A673 (cell line): ENCODE results near the gene ATPAF2. TPM values are rescaled to one million over a fixed set of nuclear protein-coding genes. Genes with fewer than 3 reads are reported as not detected.

Source experiments
- BruUV-seq: library from RNA; stranded (reverse); fragments of 400-500 nt; replicated peaks from 2 replicates; lab custom pipeline; 2021; lab: Mats Ljungman, UMichigan
- CTCF ChIA-PET: fragments of 300-600 bp; sonication (Branson Sonifier 250); formaldehyde crosslinking; loops from one replicate; lab custom pipeline; 2022; ENCODE audit warnings: antibody characterized with exemption; lab: Charles Lee
- POLR2A ChIA-PET: fragments of 300-600 bp; sonication (Branson Sonifier 250); formaldehyde crosslinking; loops from one replicate; lab custom pipeline; 2022; ENCODE audit warnings: antibody characterized with exemption; ENCODE audit not compliant: low non-redundant PET; lab: Charles Lee
- DNase-seq: peaks from one replicate; pipeline ENCODE4 v3.0.0-alpha.2; 2015; ENCODE audit warnings: low spot score
- H3K27ac ChIP-seq: fragments of 200-600 bp; sonication (generic); 2 replicates; pipeline ENCODE4 v1.5.1; 2016; ENCODE audit warnings: mixed run types, low read depth, mild to moderate bottlenecking, mixed read lengths, antibody characterized with exemption, low read length; ENCODE audit not compliant: poor library complexity, severe bottlenecking
- H3K27me3 ChIP-seq: fragments of 200-600 bp; sonication (generic); replicated peaks from 2 replicates; pipeline ENCODE4 v1.6.1; 2017; ENCODE audit warnings: mixed run types, low read depth, mild to moderate bottlenecking, mixed read lengths, antibody characterized with exemption, low read length; ENCODE audit not compliant: insufficient read depth, poor library complexity
- H3K36me3 ChIP-seq: fragments of 200-600 bp; sonication (generic); 2 replicates; pipeline ENCODE4 v1.6.1; 2016; ENCODE audit warnings: mixed run types, mild to moderate bottlenecking, mixed read lengths, antibody characterized with exemption, low read length; ENCODE audit not compliant: insufficient read depth, poor library complexity, severe bottlenecking
- H3K4me1 ChIP-seq: fragments of 200-600 bp; sonication (generic); 2 replicates; pipeline ENCODE4 v1.6.1; 2017; ENCODE audit warnings: mixed run types, mild to moderate bottlenecking, mixed read lengths, antibody characterized with exemption, low read length; ENCODE audit not compliant: insufficient read depth, poor library complexity, severe bottlenecking
- H3K4me3 ChIP-seq: fragments of 200-600 bp; sonication (generic); 2 replicates; pipeline ENCODE4 v1.5.1; 2016; ENCODE audit warnings: low read depth, mixed run types, mild to moderate bottlenecking, mixed read lengths, low read length; ENCODE audit not compliant: poor library complexity, severe bottlenecking
- H3K9me3 ChIP-seq: fragments of 200-600 bp; sonication (generic); 2 replicates; pipeline ENCODE4 v1.6.1; 2016; ENCODE audit warnings: mixed run types, low read depth, mild to moderate bottlenecking, mixed read lengths, antibody characterized with exemption, low read length; ENCODE audit not compliant: poor library complexity, severe bottlenecking
- EZH2 ChIP-seq: fragments of 200-600 bp; sonication (generic); IDR thresholded peaks from 2 replicates; pipeline ENCODE4 v1.6.1; 2017; ENCODE audit warnings: borderline replicate concordance, low read depth, mild to moderate bottlenecking, mixed read lengths, antibody characterized with exemption, low read length; ENCODE audit not compliant: poor library complexity, severe bottlenecking
- intact Hi-C: fragments of 100-400 bp; cut with micrococcal nuclease; formaldehyde crosslinking; loops from one replicate; pipeline ENCODE4 v1.10.0; 2022; ENCODE audit not compliant: unreplicated experiment
- total RNA-seq: library from RNA; stranded (reverse); gene quantifications from 2 replicates; pipeline ENCODE4 v1.2.3, GENCODE V29; 2021
- TF ChIP-seq, protein P1 (sequence below): fragments of 300-800, 200-600 bp; sonication (generic); conservative IDR thresholded peaks from 2 replicates; pipeline ENCODE4 v1.5.1; 2017; ENCODE audit warnings: low read depth, mild to moderate bottlenecking, antibody characterized with exemption, low read length, moderate library complexity, mixed read lengths

ATPAF2 gene
- total RNA-seq, 1 experiment from 2014 or later = 30.5 TPM

DNA sequence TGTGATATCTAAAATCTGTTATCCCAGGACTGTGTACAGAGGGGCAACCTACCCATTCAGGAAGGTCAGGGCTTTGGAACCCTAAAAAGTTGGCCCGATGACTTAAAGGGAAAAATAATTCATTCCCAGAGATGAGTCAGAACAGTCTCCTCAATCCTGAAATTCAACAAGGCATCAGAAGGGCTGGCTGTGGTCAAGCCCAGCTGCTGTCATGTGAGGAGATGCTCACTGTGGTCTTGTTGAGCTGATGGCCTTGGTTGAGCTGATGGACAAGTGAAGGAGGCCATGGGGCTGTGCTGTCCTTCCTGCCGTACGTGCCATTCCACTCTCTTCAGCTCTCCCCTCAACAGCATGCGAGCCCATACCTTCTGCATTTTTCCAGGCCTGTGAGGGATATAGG, 27.9 kb upstream of the ATPAF2 start:
- Histone ChIP-seq H3K36me3 (peaks cover 7% of the 10 kb centered on the region), H3K27me3 (no peaks in the 10 kb centered on the region), H3K27ac (no peak overlapping the region), H3K4me3 (no peak overlapping the region), H3K4me1 (peaks cover 10% of the 10 kb centered on the region), H3K9me3 (no peaks in the 10 kb centered on the region)
- BruUV-seq = TSS peak; percentile 22
- ChIA-PET CTCF (no interaction called here), POLR2A (no interaction called here)
- TF ChIP-seq, protein P1, sequence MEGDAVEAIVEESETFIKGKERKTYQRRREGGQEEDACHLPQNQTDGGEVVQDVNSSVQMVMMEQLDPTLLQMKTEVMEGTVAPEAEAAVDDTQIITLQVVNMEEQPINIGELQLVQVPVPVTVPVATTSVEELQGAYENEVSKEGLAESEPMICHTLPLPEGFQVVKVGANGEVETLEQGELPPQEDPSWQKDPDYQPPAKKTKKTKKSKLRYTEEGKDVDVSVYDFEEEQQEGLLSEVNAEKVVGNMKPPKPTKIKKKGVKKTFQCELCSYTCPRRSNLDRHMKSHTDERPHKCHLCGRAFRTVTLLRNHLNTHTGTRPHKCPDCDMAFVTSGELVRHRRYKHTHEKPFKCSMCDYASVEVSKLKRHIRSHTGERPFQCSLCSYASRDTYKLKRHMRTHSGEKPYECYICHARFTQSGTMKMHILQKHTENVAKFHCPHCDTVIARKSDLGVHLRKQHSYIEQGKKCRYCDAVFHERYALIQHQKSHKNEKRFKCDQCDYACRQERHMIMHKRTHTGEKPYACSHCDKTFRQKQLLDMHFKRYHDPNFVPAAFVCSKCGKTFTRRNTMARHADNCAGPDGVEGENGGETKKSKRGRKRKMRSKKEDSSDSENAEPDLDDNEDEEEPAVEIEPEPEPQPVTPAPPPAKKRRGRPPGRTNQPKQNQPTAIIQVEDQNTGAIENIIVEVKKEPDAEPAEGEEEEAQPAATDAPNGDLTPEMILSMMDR = no peak
- no peak for TF ChIP-seq EZH2
- intact Hi-C loops = no loop called here
- DNase-seq = no peak

GRCh38 chr17:18065546-18065945, 26.6 kb upstream of the ATPAF2 start:
- Histone ChIP-seq H3K4me3 (no peak overlapping the region), H3K27ac (no peak overlapping the region), H3K27me3 (no peaks in the 10 kb centered on the region), H3K9me3 (no peaks in the 10 kb centered on the region), H3K36me3 (peaks cover 8% of the 10 kb centered on the region), H3K4me1 (peaks cover 1% of the 10 kb centered on the region)
- no peak for TF ChIP-seq EZH2
- TF ChIP-seq, protein P1 = no peak
- BruUV-seq = no TSS peak
- POLR2A ChIA-PET = no interaction called here
- DNase-seq = no peak
- intact Hi-C loops = no loop called here
- CTCF ChIA-PET = interaction anchor here (0.6 kb wide), 1 partner anchor 37 kb away, joined by 4 read pairs; no protein-coding TSS in a partner anchor

DNA sequence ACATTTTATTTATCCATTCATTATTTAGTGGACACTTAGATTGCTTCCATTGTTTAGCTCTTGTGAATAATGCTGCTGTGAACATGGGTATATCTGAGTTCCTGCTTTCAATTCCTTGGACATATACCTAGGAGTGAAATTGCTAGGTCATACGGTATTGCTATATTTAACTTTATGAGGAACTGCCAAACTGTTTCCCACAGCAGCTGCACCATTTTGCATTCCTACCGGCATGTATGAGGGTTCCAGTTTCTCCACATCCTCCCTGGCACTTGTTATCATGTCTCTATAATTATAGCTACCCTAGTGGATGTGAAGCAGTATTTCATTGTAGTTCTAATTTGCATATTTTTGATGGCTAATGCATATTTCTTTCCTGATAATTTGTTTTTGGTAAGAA, 25.1 kb upstream of the ATPAF2 start:
- no peaks in the 10 kb centered on the region for H3K27me3 ChIP-seq
- DNase-seq = no peak
- no peak overlapping the region for H3K27ac ChIP-seq
- H3K4me1 ChIP-seq = no peaks in the 10 kb centered on the region
- no TSS peak for BruUV-seq
- H3K36me3 ChIP-seq = peaks cover 13% of the 10 kb centered on the region
- ChIA-PET POLR2A (no interaction called here), CTCF (no interaction called here)
- intact Hi-C loops = no loop called here
- H3K9me3 ChIP-seq = no peaks in the 10 kb centered on the region
- TF ChIP-seq, protein P1 = no peak
- TF ChIP-seq EZH2 = no peak
- no peak overlapping the region for H3K4me3 ChIP-seq
